ENCODE measurements around the gene BLOC1S1.

DNA sequence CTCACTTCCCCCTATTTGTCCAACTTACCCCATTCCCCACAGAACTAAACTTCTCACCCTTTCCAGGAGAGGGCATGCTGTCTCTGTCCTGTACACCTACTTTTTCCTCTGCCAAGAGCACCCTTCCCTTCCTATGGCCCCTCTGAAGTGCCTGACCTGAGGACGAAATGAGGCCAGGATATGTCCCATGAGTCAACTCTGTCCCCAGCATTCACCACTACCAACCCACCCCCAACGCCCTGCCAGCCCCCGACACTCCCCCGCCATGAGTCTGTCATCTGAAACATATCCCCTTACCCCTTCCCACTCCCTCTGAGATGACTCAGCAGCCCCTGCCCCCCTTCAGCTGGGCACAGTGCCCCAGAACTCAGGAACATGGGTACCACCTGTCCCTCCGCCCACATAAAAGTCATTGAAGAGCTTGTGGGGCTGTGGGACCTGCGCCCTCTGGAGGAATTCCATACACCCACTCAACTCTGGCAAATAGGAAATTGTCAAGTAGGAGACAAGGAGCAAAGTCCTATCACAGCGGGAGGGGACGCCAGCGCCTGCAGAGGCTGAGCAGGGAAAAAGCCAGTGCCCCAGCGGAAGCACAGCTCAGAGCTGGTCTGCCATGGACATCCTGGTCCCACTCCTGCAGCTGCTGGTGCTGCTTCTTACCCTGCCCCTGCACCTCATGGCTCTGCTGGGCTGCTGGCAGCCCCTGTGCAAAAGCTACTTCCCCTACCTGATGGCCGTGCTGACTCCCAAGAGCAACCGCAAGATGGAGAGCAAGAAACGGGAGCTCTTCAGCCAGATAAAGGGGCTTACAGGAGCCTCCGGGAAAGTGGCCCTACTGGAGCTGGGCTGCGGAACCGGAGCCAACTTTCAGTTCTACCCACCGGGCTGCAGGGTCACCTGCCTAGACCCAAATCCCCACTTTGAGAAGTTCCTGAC, 34.4 kb upstream of the BLOC1S1 start:
- TF ChIP-seq, protein P1, sequence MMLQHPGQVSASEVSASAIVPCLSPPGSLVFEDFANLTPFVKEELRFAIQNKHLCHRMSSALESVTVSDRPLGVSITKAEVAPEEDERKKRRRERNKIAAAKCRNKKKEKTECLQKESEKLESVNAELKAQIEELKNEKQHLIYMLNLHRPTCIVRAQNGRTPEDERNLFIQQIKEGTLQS (IDR thresholded peaks at IDR 0.05): no peak
- TF ChIP-seq, protein P2, sequence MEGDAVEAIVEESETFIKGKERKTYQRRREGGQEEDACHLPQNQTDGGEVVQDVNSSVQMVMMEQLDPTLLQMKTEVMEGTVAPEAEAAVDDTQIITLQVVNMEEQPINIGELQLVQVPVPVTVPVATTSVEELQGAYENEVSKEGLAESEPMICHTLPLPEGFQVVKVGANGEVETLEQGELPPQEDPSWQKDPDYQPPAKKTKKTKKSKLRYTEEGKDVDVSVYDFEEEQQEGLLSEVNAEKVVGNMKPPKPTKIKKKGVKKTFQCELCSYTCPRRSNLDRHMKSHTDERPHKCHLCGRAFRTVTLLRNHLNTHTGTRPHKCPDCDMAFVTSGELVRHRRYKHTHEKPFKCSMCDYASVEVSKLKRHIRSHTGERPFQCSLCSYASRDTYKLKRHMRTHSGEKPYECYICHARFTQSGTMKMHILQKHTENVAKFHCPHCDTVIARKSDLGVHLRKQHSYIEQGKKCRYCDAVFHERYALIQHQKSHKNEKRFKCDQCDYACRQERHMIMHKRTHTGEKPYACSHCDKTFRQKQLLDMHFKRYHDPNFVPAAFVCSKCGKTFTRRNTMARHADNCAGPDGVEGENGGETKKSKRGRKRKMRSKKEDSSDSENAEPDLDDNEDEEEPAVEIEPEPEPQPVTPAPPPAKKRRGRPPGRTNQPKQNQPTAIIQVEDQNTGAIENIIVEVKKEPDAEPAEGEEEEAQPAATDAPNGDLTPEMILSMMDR (IDR thresholded peaks at IDR 0.05 in 2 of 3, conservative IDR thresholded peaks at IDR 0.05 in 1 of 3; ENCODE audit: borderline replicate concordance in 1 of 3, insufficient read depth in 1 of 3, low read depth in 2 of 3, low read length in 2 of 3): peak; percentile 59 to 74 (median 62)
- TF ChIP-seq EZH2 (IDR thresholded peaks at IDR 0.05): no peak
- TF ChIP-seq ZNF274 (IDR thresholded peaks at IDR 0.05; ENCODE audit: low read depth, low read length): no peak
- no peak for TF ChIP-seq JUND (IDR thresholded peaks at IDR 0.05)
- peak; percentile 23 for TF ChIP-seq POLR2A (IDR thresholded peaks at IDR 0.05; ENCODE audit: borderline replicate concordance, extremely low read depth, insufficient read depth, insufficient read length)
- peak; percentile 59 for TF ChIP-seq SP1 (IDR thresholded peaks at IDR 0.05; ENCODE audit: low read depth)
